Stomach (tissue), 9 donors: Measurements from ENCODE around the gene SELE. TPM values are rescaled to one million over a fixed set of nuclear protein-coding genes. Genes with fewer than 3 reads are reported as not detected.

Source experiments
- DNase-seq, 2 donors: peaks; one replicate each; pipeline versions ENCODE4 v3.0.0 to v3.0.0-alpha.2; 2013 to 2019
- H3K27ac ChIP-seq, 5 donors: fragments of 200-600 bp in 4 of 5; sonication (generic) in 4 of 5; one replicate each; pipeline ENCODE4 v1.5.1; 2013 to 2019; ENCODE audit warnings: mild to moderate bottlenecking in 1 of 5, moderate library complexity in 1 of 5
- H3K27me3 ChIP-seq, 3 donors: fragments of 200-600 bp; sonication (generic); one replicate each; pipeline ENCODE4 v1.5.1; 2017 to 2019; ENCODE audit warnings: mixed run types in 1 of 3
- H3K36me3 ChIP-seq, 4 donors: fragments of 200-600 bp; sonication (generic); 1 replicate in 3 of 4; 2 replicates in 1 of 4; pipeline ENCODE4 v1.5.1; 2016 to 2019
- H3K4me1 ChIP-seq, 4 donors: fragments of 200-600 bp; sonication (generic); one replicate each; pipeline ENCODE4 v1.5.1; 2016 to 2019
- H3K4me3 ChIP-seq, 4 donors: fragments of 200-600 bp; sonication (generic) in 3 of 4; one replicate each; pipeline ENCODE4 v1.5.1; 2016 to 2019; ENCODE audit warnings: mild to moderate bottlenecking in 1 of 4
- H3K9me3 ChIP-seq, 4 donors: fragments of 200-600 bp; sonication (generic); one replicate each; pipeline ENCODE4 v1.5.1; 2016 to 2019
- EP300 ChIP-seq: sonication (generic); formaldehyde crosslinking; IDR thresholded peaks from one replicate; pipeline ENCODE4 v1.6.1; 2017; ENCODE audit warnings: antibody characterized with exemption
- POLR2A ChIP-seq, 4 donors: fragments of 450-650 bp; IDR thresholded peaks; one replicate each; pipeline ENCODE4 v1.6.1; 2016; ENCODE audit warnings: antibody characterized with exemption in 4 of 4, control low read depth in 2 of 4, mild to moderate bottlenecking in 1 of 4, moderate library complexity in 1 of 4
- POLR2AphosphoS5 ChIP-seq, 3 donors: sonication (generic); formaldehyde crosslinking; IDR thresholded peaks; one replicate each; pipeline ENCODE4 v1.6.1; 2016; ENCODE audit warnings: antibody characterized with exemption in 3 of 3
- WGBS, 5 donors: extraction: QIAGEN DNeasy Blood & Tissue Kit in 3 of 5; methylation state at CpG; one replicate each; pipeline versions ENCODE4 v1.1.5 to v1.1.7; 2013 to 2018; 5-methylcytosine and 5-hydroxymethylcytosine counted together
- intact Hi-C: fragments of 100-400 bp; cut with DNase I; formaldehyde crosslinking; loops from one replicate; pipeline ENCODE4 v1.15.1; 2023; ENCODE audit warnings: low total_unique reads
- polyA plus RNA-seq, 3 donors: library from polyadenylated mRNA; stranded (reverse); fragments of 200-250 nt; gene quantifications; one replicate each; pipeline ENCODE4 v1.2.3, GENCODE V29; 2013
- total RNA-seq, 5 donors: library from RNA; depleted of rRNA; stranded (reverse); fragments of >200 nt; gene quantifications; one replicate each; pipeline versions ENCODE4 v1.1.0 to v1.2.3, GENCODE V29; 2014 to 2016
- TF ChIP-seq, protein P1 (sequence below), 7 experiments: fragments of 450-650 bp in 4 of 7; fragments of 200-600 bp in 3 of 7; sonication (generic) in 3 of 7; IDR thresholded peaks; one replicate each; pipeline ENCODE4 v1.5.1; 2016 to 2019; ENCODE audit warnings: antibody characterized with exemption in 7 of 7, control low read depth in 2 of 7, mild to moderate bottlenecking in 1 of 7
- donor health status: healthy with polysubstance abuse.
- donor health status: Bipolar disorder and iron deficiency.
- donor health status: healthy.

The SELE gene
- total and polyA plus RNA-seq, 8 donors: 0.29 to 0.87 (median 0.50) TPM; not detected in 2

DNA sequence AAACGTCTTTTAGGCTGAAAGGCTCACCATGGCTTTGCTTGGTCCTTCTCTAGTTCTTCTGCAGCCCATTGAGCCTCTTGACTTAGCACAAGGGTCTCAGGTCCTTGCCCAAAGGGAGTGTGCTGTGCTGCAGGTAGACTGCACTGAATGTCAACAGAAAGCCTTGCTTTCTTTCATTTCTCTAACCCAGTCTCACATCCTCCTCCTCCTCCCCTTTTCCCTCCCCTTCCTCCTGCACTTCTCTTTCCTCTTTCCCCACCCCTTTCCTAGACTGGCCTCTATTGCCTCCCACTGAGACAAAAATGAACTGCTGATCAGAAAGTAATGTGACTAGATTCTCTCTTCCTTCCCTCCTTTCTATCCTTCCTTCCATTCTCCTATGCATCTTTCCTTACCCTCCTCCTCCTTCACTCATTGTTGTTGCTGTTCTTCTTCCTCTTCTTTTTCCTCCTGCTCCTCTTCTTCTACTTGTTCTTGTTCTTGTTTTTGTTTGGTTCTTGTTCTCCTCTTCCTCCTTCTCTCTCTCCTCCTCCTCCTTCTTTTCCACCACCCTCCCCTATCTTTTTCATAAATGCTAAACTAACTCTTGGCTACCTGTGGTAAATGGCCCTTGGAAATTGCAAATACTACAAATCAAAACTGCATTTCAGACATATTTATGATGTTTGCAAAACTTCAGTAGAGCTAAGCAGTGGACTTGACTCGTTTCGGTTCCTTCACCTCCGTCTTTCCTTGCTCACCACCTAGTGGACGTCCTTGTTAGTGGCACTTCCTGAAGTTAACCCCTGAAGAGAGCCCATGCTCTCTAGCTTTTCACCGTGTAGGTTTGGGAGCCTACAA, 22.2 kb downstream of the SELE start, which contains the start of gene SELL:
Gene SELL (minus strand): TSS at position 152 of the 840 bp plus-strand sequence. CDS start 122 bp downstream, at position 30.
- TF ChIP-seq POLR2AphosphoS5 (IDR thresholded peaks at IDR 0.05) (no peak), POLR2A (IDR thresholded peaks at IDR 0.05) (no peak), EP300 (no peak)
- TF ChIP-seq, protein P1, sequence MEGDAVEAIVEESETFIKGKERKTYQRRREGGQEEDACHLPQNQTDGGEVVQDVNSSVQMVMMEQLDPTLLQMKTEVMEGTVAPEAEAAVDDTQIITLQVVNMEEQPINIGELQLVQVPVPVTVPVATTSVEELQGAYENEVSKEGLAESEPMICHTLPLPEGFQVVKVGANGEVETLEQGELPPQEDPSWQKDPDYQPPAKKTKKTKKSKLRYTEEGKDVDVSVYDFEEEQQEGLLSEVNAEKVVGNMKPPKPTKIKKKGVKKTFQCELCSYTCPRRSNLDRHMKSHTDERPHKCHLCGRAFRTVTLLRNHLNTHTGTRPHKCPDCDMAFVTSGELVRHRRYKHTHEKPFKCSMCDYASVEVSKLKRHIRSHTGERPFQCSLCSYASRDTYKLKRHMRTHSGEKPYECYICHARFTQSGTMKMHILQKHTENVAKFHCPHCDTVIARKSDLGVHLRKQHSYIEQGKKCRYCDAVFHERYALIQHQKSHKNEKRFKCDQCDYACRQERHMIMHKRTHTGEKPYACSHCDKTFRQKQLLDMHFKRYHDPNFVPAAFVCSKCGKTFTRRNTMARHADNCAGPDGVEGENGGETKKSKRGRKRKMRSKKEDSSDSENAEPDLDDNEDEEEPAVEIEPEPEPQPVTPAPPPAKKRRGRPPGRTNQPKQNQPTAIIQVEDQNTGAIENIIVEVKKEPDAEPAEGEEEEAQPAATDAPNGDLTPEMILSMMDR (IDR thresholded peaks at IDR 0.05): peak in 5 of 7 experiments; percentile 46 to 79 (median 70)
- peak within 1 kb of the TSS; percentile 16 to 35 (median 28) for H3K4me3 ChIP-seq
- intact Hi-C loops: no loop called here
- peak; percentile 69 to 89 for DNase-seq
- H3K4me1 ChIP-seq: peaks cover 0 to 11% (median 9%) of the 10 kb centered on the region in 4 donors
- H3K9me3 ChIP-seq: peaks cover 0 to 13% (median 6%) of the 10 kb centered on the region in 4 donors
- no peaks in the 10 kb centered on the region for H3K27me3 ChIP-seq
- H3K36me3 ChIP-seq: no peaks in the 10 kb centered on the region
- H3K27ac ChIP-seq: peak within 1 kb of the TSS in 2 of 5 donors; percentile 22 to 33
- WGBS, 5 donors: 5 to 12% (median 7%) methylated on average over 6 of the region's 6 CpGs

DNA sequence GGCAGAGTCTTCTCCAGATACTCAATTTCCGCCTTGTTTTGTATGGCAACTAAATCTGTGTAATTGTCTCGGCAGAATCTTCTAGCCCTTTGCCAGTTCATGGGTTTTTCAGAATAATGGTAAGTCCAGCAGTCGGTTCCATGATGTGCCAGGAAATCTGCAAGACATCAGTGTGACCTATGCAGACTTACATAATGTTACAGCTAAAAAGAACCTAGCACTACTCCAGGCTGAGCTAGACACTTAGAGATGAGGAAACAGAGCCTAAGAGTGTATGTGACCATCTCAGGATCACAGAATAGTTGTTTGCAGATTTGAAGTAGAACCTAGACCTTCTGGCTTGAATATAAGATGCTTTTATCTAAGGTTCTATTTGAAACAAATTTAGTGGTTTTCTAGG, 25.2 kb downstream of the SELE start:
- no peaks in the 10 kb centered on the region for H3K27me3 ChIP-seq
- H3K36me3 ChIP-seq: no peaks in the 10 kb centered on the region
- WGBS, 5 donors: 74 to 89% (median 80%) methylated on average over 3 of the region's 3 CpGs
- TF ChIP-seq POLR2AphosphoS5 (IDR thresholded peaks at IDR 0.05) (no peak), EP300 (no peak), POLR2A (IDR thresholded peaks at IDR 0.05) (no peak)
- TF ChIP-seq, protein P1 (IDR thresholded peaks at IDR 0.05): no peak
- peaks cover 0 to 8% (median 3%) of the 10 kb centered on the region in 4 donors for H3K9me3 ChIP-seq
- H3K4me1 ChIP-seq: peaks cover 0 to 11% (median 9%) of the 10 kb centered on the region in 4 donors
- H3K27ac ChIP-seq: no peak overlapping the region
- H3K4me3 ChIP-seq: peak overlapping the region in 1 of 4 donors; percentile 6
- DNase-seq: no peak
- intact Hi-C loops: loop anchor here (10.0 kb wide), 1 partner anchor 104 kb away; no protein-coding TSS in a partner anchor

DNA sequence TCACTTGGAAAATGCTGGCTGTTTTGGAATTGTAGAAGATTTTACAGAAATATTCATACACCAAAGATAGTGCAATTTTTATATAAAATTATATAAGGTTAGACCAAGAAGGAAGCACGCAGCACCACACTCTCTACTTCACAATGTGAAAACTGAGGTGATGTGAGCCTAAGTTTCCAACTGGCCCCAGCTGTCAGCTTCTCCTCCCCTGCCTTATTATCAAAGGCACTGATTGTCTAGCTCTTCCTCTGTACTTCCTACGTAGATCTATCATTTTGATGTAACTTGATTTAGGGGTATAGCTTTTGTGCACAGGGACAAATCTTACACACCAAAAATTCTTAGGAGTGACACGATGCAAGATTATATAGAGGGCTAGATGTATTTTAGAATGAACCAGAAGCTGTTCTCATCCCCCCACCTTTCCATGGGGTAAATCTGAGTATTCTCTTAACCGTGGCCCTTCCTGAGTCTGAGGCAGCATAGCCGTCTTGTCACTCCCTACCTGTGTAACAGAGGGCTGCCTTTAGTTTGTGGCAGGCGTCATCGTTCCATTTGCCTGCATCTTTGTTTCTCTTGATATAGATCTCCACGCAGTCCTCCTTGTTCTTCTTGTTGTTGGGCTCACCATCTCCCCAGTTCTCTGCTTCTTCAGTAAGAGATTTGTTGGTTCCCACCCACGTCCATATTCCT, 25.8 kb downstream of the SELE start:
- no peak for DNase-seq
- H3K4me1 ChIP-seq: peaks cover 0 to 11% (median 9%) of the 10 kb centered on the region in 4 donors
- no peak overlapping the region for H3K27ac ChIP-seq
- no peaks in the 10 kb centered on the region for H3K27me3 ChIP-seq
- WGBS, 5 donors: 73 to 77% (median 75%) methylated on average over 9 of the region's 9 CpGs
- H3K4me3 ChIP-seq: peak overlapping the region in 1 of 4 donors; percentile 6
- H3K9me3 ChIP-seq: peaks cover 0 to 3% (median 1%) of the 10 kb centered on the region in 4 donors
- no peak for TF ChIP-seq EP300
- no peak for TF ChIP-seq POLR2A (IDR thresholded peaks at IDR 0.05)
- TF ChIP-seq POLR2AphosphoS5 (IDR thresholded peaks at IDR 0.05): no peak
- intact Hi-C loops: loop anchor here (10.0 kb wide), 1 partner anchor 103 kb away; no protein-coding TSS in a partner anchor
- no peaks in the 10 kb centered on the region for H3K36me3 ChIP-seq

DNA sequence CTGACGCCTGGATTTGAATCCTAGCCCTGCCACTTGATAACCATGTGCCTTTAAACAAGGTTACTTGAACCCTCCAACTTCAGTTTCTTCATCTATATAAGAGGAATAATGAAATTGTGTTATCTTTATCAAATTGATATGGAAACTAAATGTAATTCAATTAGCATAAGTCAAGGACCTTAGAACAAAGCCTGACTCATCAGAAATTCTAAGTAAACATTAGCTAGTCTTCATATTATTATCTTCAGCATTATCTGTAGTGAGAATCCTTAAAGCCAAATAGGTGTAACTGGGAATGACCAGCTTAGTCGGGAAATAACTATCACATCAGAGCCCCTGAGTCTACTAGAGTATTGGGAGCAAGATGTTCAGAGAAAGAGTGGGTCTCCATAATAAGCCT, 29.1 kb downstream of the SELE start:
- no peaks in the 10 kb centered on the region for H3K27me3 ChIP-seq
- H3K36me3 ChIP-seq: no peaks in the 10 kb centered on the region
- no peaks in the 10 kb centered on the region for H3K9me3 ChIP-seq
- H3K4me3 ChIP-seq: no peak overlapping the region
- intact Hi-C loops: loop anchor here (10.0 kb wide), 1 partner anchor 100 kb away; no protein-coding TSS in a partner anchor
- H3K4me1 ChIP-seq: no peaks in the 10 kb centered on the region
- no peak for DNase-seq
- WGBS, 5 donors: 68 to 85% (median 83%) methylated on average over 2 of the region's 2 CpGs
- no peak for TF ChIP-seq POLR2AphosphoS5 (IDR thresholded peaks at IDR 0.05)
- no peak for TF ChIP-seq POLR2A (IDR thresholded peaks at IDR 0.05)
- TF ChIP-seq, protein P1 (IDR thresholded peaks at IDR 0.05): no peak
- TF ChIP-seq EP300: no peak
- no peak overlapping the region for H3K27ac ChIP-seq
